BLaER1 treated with 17β-estradiol and CSF1 and Interleukin-3, amounts not matched to agents 10 nM and 100 nM (cell line): ENCODE results near the gene RASA4B.
A peak's percentile ranks its signal among the peaks of the same experiment; 100 is the strongest.
"Not testable (repeated sequence)": the region's sequence is repeated elsewhere in the genome, so short reads cannot be mapped to it uniquely, and the experiment has no call there.

ENCODE experiments used
- H3K27ac ChIP-seq, 11 experiments: shearing (Covaris generic); formaldehyde crosslinking; 2 replicates each; pipeline ENCODE4 v1.8.1; 2022
- H3K27me3 ChIP-seq, 11 experiments: shearing (Covaris generic); formaldehyde crosslinking; 2 replicates each; pipeline ENCODE4 v1.8.1; 2022
- H3K36me3 ChIP-seq, 11 experiments: shearing (Covaris generic); formaldehyde crosslinking; 2 replicates each; pipeline ENCODE4 v1.8.1; 2022
- H3K4me1 ChIP-seq, 10 experiments: shearing (Covaris generic); formaldehyde crosslinking; 2 replicates each; pipeline ENCODE4 v1.8.1; 2022
- H3K4me2 ChIP-seq, 11 experiments: shearing (Covaris generic); formaldehyde crosslinking; 2 replicates each; pipeline ENCODE4 v1.8.1; 2022
- H3K4me3 ChIP-seq, 10 experiments: shearing (Covaris generic); formaldehyde crosslinking; 2 replicates each; pipeline ENCODE4 v1.8.1; 2022
- H3K9ac ChIP-seq, 11 experiments: shearing (Covaris generic); formaldehyde crosslinking; 2 replicates each; pipeline ENCODE4 v1.8.1; 2022
- H3K9me3 ChIP-seq, 11 experiments: shearing (Covaris generic); formaldehyde crosslinking; replicated peaks in 1 of 11; 2 replicates each; pipeline ENCODE4 v1.8.1; 2022
- H4K20me1 ChIP-seq, 11 experiments: shearing (Covaris generic); formaldehyde crosslinking; 2 replicates each; pipeline ENCODE4 v1.8.1; 2022

Gene RASA4B

GRCh38 chr7:102497308-102497707 is 20.3 kb downstream of the RASA4B start:
- H3K36me3 ChIP-seq, H3K4me1 ChIP-seq, H3K4me2 ChIP-seq, H3K9ac ChIP-seq, H4K20me1 ChIP-seq, H3K4me3 ChIP-seq, H3K27me3 ChIP-seq, H3K9me3 ChIP-seq, H3K27ac ChIP-seq: not testable (repeated sequence)

GRCh38 chr7:102496861-102497260 is 20.7 kb downstream of the RASA4B start:
- H3K4me2 ChIP-seq, H3K4me3 ChIP-seq, H3K9ac ChIP-seq, H3K4me1 ChIP-seq, H3K9me3 ChIP-seq, H4K20me1 ChIP-seq, H3K27me3 ChIP-seq, H3K36me3 ChIP-seq, H3K27ac ChIP-seq: not testable (repeated sequence)

- H3K4me1 ChIP-seq, H4K20me1 ChIP-seq, H3K27ac ChIP-seq, H3K36me3 ChIP-seq, H3K4me3 ChIP-seq, H3K9me3 ChIP-seq, H3K9ac ChIP-seq, H3K27me3 ChIP-seq, H3K4me2 ChIP-seq: not testable (repeated sequence)
These were observed 23.0 kb downstream of the RASA4B start for GRCh38 chr7:102494473-102495149.

DNA sequence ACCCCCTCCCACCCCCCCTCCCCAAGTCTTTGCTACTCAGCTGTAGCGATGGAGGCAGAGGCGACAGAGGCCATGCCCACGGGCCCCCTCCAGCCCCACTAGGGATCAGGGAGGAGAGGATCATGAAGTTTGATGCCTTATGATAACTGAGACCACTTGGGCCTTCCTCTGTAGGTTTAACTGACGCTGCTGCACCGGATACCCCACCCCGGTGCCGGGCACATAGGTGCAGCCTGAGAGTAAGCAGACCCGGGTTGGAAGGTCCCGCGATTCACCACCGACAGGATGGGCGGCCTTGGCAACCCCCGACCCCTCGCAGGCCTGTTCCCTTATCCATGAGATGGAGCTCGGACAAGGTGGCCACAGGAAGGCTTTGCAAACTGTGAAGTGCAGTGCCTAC is 23.6 kb downstream of the RASA4B start:
- not testable (repeated sequence) for H3K36me3 ChIP-seq, H3K27me3 ChIP-seq, H3K9ac ChIP-seq, H3K4me3 ChIP-seq, H3K4me1 ChIP-seq, H3K27ac ChIP-seq, H3K9me3 ChIP-seq, H4K20me1 ChIP-seq
- H3K4me2 ChIP-seq: peak overlapping the region in 2 of 11 experiments; percentile 50 to 51; a peak in 4 of 22 replicates

DNA sequence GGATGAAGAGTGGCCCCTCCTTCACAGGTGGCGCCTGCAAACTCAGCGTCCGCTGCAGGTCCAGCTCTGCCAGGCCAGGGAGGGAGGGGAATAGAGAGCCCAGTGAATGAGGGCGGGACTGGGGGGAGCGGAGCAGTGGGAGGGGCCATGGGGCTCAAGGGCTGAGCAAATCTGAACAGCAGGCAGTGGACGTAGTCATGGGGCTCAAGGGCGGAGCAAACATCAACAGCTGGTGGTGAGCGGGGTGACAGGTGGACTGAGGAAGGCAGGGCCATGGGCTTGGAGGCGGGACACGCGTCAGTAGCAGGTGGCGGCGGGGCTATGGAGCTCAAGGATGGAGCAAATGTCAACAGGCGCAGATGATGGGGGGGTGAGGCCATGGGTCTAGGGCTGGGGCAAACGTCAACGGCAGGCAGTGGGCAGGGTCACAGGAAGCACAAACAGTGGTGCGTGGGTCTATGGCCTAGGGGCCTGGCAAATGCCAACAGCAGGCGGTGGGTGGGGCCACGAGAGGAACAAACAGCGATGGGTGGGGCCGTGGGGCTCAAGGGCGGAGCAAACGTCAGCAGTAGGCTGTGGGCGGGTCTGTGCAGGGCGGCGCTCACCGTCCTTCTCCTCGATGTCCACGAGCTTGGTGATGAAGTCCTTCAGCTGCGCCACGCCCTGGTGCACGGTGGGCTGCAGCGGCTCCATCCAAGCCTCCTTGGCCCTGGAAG is 24.2 kb downstream of the RASA4B start:
- H3K9me3 ChIP-seq, H3K9ac ChIP-seq, H3K4me1 ChIP-seq, H3K4me2 ChIP-seq, H3K27ac ChIP-seq, H3K27me3 ChIP-seq, H3K4me3 ChIP-seq, H3K36me3 ChIP-seq, H4K20me1 ChIP-seq: not testable (repeated sequence)

GRCh38 chr7:102490529-102491075 is 27.0 kb downstream of the RASA4B start:
- not testable (repeated sequence) for H3K9me3 ChIP-seq

DNA sequence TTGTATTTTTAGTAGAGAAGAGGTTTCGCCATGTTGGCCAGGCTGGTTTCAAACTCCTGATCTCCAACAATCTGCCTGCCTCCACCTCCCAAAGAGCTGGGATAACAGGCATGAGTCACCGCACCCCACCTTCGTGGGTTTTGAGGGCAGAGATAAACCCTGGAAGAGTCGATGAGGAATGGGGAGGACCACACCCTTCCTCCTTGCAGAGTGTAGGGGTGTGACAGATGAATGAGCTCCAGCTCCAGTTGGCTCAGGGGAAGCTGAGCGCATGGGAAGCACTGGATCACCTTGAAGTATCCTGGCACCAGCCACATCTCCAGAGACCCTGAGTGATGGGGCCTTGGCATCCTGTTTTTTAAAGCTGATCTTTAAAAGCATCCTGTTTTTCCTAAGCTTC is 33.3 kb downstream of the RASA4B start:
- H3K4me3 ChIP-seq, H3K9ac ChIP-seq, H3K36me3 ChIP-seq, H3K4me1 ChIP-seq, H4K20me1 ChIP-seq, H3K27ac ChIP-seq, H3K4me2 ChIP-seq, H3K27me3 ChIP-seq, H3K9me3 ChIP-seq: not testable (repeated sequence)

More at GRCh38 chr7:102490529-102491075, 27.0 kb downstream of the RASA4B start:
- H3K36me3 ChIP-seq, H3K4me1 ChIP-seq, H4K20me1 ChIP-seq, H3K4me3 ChIP-seq, H3K27me3 ChIP-seq, H3K4me2 ChIP-seq, H3K27ac ChIP-seq, H3K9ac ChIP-seq: not testable (repeated sequence)

- not testable (repeated sequence) for H3K36me3 ChIP-seq, H3K9me3 ChIP-seq, H3K4me2 ChIP-seq, H3K27me3 ChIP-seq, H3K4me1 ChIP-seq, H4K20me1 ChIP-seq, H3K27ac ChIP-seq, H3K4me3 ChIP-seq, H3K9ac ChIP-seq
These were observed 35.6 kb downstream of the RASA4B start for GRCh38 chr7:102481962-102482361.

DNA sequence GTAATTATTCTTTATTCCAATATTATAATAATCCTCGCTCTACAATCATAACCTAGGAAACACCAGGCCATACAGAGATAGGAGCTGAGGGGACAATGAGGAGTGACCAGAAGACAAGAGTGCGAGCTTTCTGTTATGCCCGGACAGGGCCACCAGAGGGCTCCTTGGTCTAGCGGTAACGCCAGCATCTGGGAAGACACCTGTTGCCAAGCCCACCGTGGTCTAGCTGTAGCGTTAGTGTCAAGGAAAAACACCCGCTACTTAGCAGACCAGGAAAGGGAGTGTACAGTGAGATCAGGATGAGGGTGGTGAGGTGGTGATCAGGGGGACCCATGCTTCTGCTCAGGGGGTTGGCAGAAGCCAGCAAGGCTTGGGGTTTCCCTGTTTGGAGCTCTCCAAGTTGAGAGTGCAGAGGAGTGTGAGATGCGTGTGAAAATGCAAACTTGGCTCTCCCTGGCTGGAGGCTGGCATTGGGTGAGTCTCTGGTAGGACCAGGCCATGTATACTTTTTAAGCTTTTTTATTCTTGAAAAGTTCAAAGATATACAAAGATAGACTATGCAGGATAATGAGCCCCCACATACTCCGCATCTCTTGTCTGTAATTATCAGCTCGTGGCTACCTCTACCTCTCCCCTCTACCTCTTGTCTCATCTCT is 37.5 kb downstream of the RASA4B start:
- H3K4me2 ChIP-seq, H3K9me3 ChIP-seq, H3K9ac ChIP-seq, H3K36me3 ChIP-seq, H3K27me3 ChIP-seq, H3K27ac ChIP-seq, H3K4me1 ChIP-seq, H4K20me1 ChIP-seq, H3K4me3 ChIP-seq: not testable (repeated sequence)

- not testable (repeated sequence) for H3K27ac ChIP-seq, H3K4me1 ChIP-seq, H3K36me3 ChIP-seq, H3K4me3 ChIP-seq, H3K27me3 ChIP-seq, H4K20me1 ChIP-seq, H3K9ac ChIP-seq, H3K9me3 ChIP-seq
- peak overlapping the region in 6 of 11 experiments; percentile 24 to 53 (median 39); a peak in 6 of 22 replicates for H3K4me2 ChIP-seq
These were observed 38.4 kb downstream of the RASA4B start for GRCh38 chr7:102479209-102479584.

- H4K20me1 ChIP-seq, H3K4me1 ChIP-seq, H3K27me3 ChIP-seq, H3K36me3 ChIP-seq, H3K9me3 ChIP-seq: not testable (repeated sequence)
- Histone ChIP-seq H3K27ac (peak within 1 kb of the TSS in 6 of 11 experiments; percentile 13 to 55 (median 40); a peak in 3 of 22 replicates), H3K4me2 (peak within 1 kb of the TSS in 6 of 11 experiments; percentile 24 to 53 (median 39); a peak in 6 of 22 replicates), H3K9ac (peak within 1 kb of the TSS in 10 of 11 experiments; percentile 50 to 72 (median 64); a peak in 16 of 22 replicates), H3K4me3 (peak within 1 kb of the TSS; percentile 42 to 64 (median 56))
These were observed 39.0 kb downstream of the RASA4B start, which contains the start of gene POLR2J for GRCh38 chr7:102478314-102479208. Gene POLR2J, minus strand, starts transcription at chr7:102478922. Its CDS starts 62 bp downstream, at chr7:102478860.

DNA sequence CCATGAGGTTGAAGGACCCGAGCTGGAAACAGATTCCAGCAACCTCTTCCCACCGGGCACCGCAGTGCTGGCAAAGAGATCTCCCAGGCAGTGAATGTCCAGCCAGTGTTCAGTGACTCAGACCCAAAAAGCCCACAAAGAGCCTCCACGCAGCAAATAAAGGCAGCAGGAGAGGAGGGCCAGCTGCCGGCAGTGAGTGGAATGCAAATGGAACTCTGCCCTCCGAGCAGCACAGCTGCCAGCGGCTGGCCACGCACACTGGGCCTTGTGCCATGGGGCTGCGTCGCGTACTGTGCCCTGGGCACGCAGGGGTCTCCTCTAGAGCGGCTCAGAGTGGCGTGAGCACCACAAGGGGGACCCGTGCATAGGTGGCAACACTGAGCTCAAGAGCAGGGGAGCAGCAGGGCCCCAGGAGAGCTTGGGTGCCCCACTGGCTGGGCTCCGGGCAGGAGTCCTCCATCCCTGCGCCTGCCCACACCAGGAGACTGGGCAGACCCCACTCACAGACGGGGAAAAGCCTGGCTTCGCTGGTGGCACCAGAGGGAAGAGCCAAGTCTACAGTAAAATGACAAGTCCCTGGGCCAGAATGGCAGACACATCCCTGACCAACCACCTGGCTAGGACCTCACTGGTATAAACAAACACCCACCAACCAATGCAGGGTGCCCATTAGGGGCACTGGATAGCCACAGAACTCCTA is 42.7 kb downstream of the RASA4B start:
- Histone ChIP-seq H3K36me3 (peaks cover 19 to 40% (median 33%) of the 10 kb centered on the region in 11 experiments), H4K20me1 (peaks cover 4 to 42% (median 28%) of the 10 kb centered on the region in 11 experiments; a peak in 18 of 22 replicates), H3K4me1 (peaks cover 0 to 20% (median 0%) of the 10 kb centered on the region in 10 experiments; a peak in 7 of 20 replicates)
- H3K9ac ChIP-seq, H3K27me3 ChIP-seq, H3K27ac ChIP-seq, H3K4me3 ChIP-seq, H3K9me3 ChIP-seq, H3K4me2 ChIP-seq: not testable (repeated sequence)
